Measurements from ENCODE around the gene CCDC85B.
A peak's percentile ranks its signal among the peaks of the same experiment; 100 is the strongest.

CCDC85B gene

GRCh38 chr11:65912845-65913244, 22.4 kb downstream of the CCDC85B start:
- DNase-seq (ENCODE audit: low spot score), result no peak

- DNase-seq (ENCODE audit: low spot score), result no peak
These were observed 24.8 kb downstream of the CCDC85B start for GRCh38 chr11:65915101-65915820.

- DNase-seq (ENCODE audit: low spot score), result no peak
These were observed 25.4 kb downstream of the CCDC85B start for GRCh38 chr11:65915821-65916251.

DNA sequence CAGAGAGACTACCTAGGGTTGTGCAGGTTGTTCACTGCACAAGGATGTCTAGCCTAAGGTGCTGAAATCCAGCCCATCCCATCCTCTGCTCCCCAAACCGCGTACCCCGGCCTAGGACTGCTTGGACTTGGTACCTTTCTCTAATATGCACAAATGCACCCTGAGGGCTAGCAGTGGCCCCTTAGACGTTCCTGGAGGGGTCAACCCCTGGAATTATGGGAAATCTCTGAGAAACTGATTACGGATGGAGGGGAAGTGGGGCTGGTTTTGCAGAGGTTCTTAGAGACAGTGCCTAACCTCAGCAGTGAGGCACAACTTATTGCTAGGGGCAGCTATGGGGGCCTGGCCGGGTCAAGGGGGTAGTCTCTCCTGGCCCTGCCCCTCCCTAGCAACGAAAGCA, 25.9 kb downstream of the CCDC85B start:
- DNase-seq (ENCODE audit: low spot score), result no peak

GRCh38 chr11:65917077-65917433, 26.6 kb downstream of the CCDC85B start:
- DNase-seq (ENCODE audit: low spot score), result no peak

DNA sequence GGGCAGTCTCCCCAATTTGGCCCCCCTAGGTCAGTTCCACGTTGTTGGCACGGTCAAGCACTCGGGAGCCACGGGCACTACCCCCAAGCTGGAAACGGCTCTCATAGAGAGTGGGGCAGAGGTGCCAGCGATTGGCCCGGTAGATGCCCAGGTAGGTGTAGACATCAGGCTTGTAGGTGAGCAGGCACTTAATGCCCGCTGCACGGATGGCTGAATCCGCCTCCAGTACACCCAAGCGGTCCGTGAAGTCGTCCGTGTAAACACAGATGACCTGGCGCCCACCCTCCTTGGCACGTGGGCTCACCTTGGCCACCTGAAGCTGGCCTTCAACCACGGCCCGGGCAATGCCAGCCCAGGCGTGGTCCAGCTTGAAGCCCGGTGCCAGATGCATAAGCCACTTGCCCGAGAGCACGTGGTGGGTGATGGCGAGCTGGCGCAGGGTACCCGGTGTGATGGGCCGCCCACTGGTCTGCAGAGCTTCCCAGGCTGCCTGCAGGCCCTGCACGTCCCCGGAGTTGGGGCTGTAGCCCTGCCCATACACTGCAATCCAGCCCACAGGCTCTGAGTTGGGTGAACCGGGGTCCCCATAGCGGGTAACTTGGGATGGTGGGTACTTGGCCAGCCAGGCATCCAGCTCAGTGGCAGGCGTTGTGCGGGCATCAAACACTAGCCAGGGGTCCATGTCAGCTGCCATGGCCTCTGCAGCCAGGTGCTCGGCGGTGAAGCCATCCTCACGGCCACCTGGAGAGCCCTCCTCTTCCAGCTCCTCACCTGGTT, 27.1 kb downstream of the CCDC85B start:
- DNase-seq (ENCODE audit: low spot score), result no peak

DNA sequence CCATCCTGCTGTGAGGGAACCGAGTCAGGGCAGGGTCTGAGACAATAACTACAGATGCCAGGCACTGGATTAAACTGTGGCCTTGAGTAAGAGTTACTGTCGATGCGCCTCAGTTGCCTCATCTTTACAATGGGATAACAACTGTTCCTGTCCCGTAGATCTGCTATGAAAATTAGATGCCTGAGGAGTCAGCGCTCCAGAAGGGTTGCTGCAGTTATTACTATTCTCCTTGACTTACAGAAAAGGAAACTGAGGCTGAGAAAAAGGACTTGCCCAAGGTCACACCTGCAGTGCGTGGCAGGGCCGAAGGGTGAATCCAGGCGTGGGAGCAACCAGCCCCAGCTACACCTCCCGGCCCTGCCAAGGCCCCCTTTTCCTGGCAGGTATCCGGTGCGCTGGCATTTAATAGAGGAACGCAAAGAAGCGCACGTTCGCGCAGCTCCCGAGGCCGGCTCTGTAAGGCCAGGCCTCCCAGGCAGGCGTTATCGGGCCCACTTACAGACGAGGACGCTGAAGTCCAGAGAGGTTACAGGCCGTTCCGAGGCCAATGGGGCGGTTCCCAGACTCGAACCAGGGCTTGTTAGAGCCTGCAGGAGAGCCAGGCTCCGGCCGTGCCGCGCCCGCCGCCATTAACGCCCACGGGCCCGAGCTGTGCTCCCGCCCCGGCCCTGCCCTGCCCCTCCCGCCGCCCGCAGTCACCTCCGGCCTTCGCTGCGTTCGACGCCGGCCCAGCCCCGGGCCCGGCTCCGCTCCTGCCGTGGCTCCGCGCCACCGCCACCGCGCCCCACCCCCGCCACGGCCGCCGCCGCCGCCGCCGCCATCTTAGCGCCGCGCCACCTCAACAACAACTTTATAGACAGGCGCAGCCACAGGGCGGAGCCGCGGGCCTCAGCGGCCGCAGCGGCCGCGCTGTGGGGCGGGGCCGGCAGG, 28.0 kb downstream of the CCDC85B start, which contains the start of gene C11orf68:
TSS of gene C11orf68 (minus strand) at position 852 of the 930 bp plus-strand sequence. CDS start at position 821, 31 bp downstream.
- no peak for DNase-seq (ENCODE audit: low spot score)

DNA sequence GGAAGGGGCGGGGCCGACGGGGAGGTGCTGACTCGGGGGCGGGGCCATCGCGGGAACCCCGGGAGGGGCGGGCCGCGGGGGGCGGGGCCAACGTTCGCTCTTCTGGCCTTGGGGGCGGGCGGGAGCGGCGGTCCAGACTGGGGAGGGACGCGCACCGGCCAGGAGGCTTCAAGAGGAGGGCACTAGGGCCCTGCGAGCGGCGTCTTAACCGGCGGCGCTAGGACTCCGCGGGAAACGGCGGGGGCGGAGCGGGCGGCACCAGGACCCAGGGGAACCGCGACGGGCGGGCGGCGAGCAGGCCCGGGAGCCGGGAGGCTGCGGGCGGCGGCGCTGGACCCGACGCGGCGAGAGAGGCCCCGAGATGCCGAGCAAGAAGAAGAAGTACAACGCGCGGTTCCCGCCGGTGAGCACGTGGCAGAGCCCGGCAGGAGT, 28.7 kb downstream of the CCDC85B start, which contains the start of gene DRAP1:
TSS of gene DRAP1 (plus strand) at position 286 of the 432 bp plus-strand sequence. CDS start at position 362, 76 bp downstream.
- DNase-seq (ENCODE audit: low spot score), result peak; percentile 99

DNA sequence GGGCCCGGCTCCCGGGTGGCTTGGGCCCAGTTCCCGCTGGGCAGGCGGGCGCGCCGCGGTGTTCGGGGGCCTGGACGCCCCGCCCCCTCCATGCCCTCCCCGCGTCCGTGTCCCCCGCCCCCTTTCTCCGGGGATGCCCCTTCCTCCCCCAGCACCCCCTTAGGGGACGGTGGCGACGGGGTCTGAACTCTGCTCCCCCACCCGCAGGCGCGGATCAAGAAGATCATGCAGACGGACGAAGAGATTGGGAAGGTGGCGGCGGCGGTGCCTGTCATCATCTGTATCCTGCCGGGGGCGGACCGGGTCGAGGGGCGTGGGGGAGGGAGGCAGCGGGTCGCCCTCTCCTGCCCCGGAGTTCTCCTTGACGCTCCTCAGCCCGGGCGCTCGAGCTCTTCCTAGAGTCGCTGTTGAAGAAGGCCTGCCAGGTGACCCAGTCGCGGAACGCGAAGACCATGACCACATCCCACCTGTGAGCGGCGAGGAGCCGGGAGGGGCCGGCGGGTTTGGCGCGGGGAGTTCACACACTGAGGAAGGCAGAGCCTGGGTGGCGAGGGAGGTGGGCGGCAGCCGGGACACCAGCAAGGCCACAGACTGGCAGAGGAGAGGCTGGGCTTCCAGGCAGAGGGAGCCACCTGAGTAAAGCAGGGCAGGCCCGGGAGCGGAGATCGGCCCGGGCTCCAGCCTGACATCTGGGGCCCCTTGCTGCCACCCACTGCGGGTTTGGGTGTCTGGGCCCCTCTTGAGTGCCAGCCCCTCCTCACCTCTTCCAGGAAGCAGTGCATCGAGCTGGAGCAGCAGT, 29.3 kb downstream of the CCDC85B start:
- no peak for DNase-seq (ENCODE audit: low spot score)

GRCh38 chr11:65920372-65920802, 29.9 kb downstream of the CCDC85B start:
- DNase-seq (ENCODE audit: low spot score), result no peak

DNA sequence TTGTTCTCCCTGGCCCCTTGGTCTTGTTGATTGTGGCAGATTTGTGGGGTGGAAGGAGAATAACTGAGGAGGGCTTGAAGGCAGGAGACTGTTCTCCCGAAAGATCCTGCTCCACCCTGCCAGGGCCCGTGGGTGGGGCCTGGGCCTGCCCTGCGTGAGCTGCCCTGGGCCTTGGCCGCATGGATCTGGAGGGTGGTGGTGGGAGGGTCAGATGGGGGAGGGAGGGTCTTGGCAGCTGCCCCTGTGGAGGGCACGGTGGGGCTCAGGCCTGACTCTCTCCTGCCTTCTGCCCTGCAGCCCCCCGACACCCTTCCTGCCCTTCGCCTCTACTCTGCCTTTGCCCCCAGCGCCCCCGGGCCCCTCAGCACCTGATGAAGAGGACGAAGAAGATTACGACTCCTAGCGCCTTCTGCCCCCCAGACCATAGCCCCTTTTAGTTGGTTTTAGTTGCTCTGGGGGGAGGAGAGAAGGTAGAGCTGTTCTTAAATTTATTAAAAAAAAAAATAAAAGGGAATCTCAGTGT, 30.6 kb downstream of the CCDC85B start:
- DNase-seq (ENCODE audit: low spot score), result no peak

- DNase-seq (ENCODE audit: low spot score), result no peak
These were observed 31.4 kb downstream of the CCDC85B start for GRCh38 chr11:65921876-65922275.

DNA sequence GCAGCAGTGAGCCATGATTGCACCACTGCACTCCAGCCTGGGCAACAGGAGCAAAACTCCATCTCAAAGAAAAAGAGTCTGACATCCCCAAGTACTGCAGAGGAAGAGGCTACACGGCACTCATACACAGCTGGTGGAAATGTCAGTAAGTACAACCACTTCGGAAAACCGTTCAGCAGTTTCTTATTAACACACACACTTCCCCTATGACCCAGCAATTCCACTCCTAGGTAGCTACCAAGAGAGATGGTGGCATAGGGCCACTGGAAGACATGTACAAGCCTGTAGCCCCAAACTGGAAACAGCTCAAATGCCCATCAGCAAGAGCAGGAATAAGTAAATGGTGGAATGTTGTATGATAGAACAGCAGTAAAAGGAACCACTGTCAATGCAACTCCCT, 32.1 kb downstream of the CCDC85B start:
- DNase-seq (ENCODE audit: low spot score), result no peak

- DNase-seq (ENCODE audit: low spot score), result no peak
These were observed 34.9 kb downstream of the CCDC85B start for GRCh38 chr11:65925397-65925796.

- DNase-seq (ENCODE audit: low spot score), result peak; percentile 23
These were observed 37.5 kb downstream of the CCDC85B start for GRCh38 chr11:65927904-65928397.

GRCh38 chr11:65928667-65929066, 38.2 kb downstream of the CCDC85B start:
- DNase-seq (ENCODE audit: low spot score), result no peak

DNA sequence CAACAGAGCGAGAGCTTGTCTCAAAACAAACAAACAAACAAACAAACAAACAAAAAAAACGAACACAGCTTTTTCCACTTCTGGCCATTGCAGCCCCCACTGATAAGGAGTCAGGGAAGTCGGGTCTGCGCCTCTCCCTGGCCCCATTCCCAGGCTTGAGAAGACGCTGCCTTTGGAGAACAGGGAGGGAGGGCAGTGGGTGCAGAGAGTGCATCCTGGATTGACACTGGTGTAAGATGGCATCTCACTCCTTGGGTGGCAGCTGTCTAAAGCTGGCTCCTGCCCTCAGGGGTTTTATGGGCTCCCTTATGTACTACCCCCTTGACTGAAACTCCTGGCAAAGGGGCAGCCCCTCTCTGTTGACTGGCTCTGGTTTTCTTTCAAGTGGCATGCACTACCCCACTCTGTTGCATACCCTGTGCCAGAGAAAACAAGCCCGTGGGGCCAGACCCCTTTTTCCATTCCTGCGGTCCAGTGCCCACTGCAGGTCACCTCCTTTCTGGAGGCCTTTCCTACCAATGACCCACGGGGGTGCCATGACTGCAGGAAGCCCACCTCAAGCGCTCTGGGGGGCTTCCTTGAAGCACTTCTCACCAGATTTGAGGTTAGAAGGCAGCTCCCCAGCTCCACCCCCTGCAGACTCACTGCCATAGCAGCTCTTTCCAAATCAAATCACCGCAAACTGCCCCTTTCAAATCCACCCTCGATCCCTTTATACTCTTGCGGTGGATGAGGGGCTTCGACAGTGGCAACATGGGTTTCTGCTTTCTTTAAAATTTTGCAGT, 41.5 kb downstream of the CCDC85B start:
- DNase-seq (ENCODE audit: low spot score), result no peak

- DNase-seq (ENCODE audit: low spot score), result no peak
These were observed 42.1 kb downstream of the CCDC85B start for GRCh38 chr11:65932558-65932919.

DNA sequence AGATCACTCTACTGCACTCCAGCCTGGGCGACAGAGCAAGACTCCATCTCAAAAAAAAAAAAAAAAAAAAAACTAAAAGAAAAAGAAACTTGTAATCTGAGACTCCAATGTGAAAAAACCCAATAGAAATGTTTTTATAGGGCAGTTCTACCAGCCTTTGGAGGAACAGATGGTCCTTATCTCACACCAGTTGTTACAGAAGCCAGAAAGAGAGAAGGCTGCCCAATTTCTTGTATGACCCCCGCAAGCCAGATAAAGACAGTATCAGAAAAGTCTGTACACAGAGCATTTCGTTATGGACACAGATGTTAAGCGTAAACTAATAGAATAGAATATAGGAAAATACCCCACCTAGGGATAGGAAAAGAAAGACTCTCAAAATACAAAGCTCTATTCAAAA, 43.5 kb downstream of the CCDC85B start:
- no peak for DNase-seq (ENCODE audit: low spot score)

- DNase-seq (ENCODE audit: low spot score), result no peak
These were observed 47.3 kb downstream of the CCDC85B start for GRCh38 chr11:65937766-65938165.
